ENCODE measurements around the gene TMEM130. TPM values are rescaled to one million over a fixed set of nuclear protein-coding genes. Genes with fewer than 3 reads are reported as not detected.

The TMEM130 gene
- total and polyA plus RNA-seq, 4 donors, result 0.34 to 1.5 (median 0.60) TPM

GRCh38 chr7:98841179-98841997 lies 28.4 kb downstream of the TMEM130 start:
- Histone ChIP-seq H3K27ac (ENCODE audit: low read depth in 1 of 2, low read length in 1 of 2) (no peak overlapping the region), H3K9me3 (ENCODE audit: control insufficient read depth in 4 of 4, insufficient read depth in 3 of 4, low read length in 3 of 4) (no peaks in the 10 kb centered on the region), H3K9ac (ENCODE audit: insufficient read depth in 1 of 2, low read length in 2 of 2) (no peak overlapping the region), H3K27me3 (ENCODE audit: control insufficient read depth in 3 of 3, insufficient read depth in 3 of 3, low read length in 2 of 3) (peaks cover 0 to 5% (median 0%) of the 10 kb centered on the region in 3 donors), H3K4me3 (no peak overlapping the region), H3K36me3 (ENCODE audit: control insufficient read depth in 4 of 4, insufficient read depth in 4 of 4, low read length in 4 of 4) (no peaks in the 10 kb centered on the region), H3K4me1 (ENCODE audit: control insufficient read depth in 5 of 5, insufficient read depth in 5 of 5, low read length in 5 of 5) (no peaks in the 10 kb centered on the region)
- peak; percentile 87 for TF ChIP-seq CTCF (IDR thresholded peaks at IDR 0.05; ENCODE audit: control extremely low read depth, extremely low read depth)
- WGBS, 2 donors, result 35 to 46% methylated on average over 11 of the region's 11 CpGs
- ATAC-seq (ENCODE audit: insufficient read depth, low FRiP score), result peak; percentile 77
- DNase-seq, result peak; percentile 39 to 44 (median 40)

GRCh38 chr7:98840722-98841121 lies 29.1 kb downstream of the TMEM130 start:
- Histone ChIP-seq H3K27me3 (ENCODE audit: control insufficient read depth in 3 of 3, insufficient read depth in 3 of 3, low read length in 2 of 3) (peaks cover 0 to 5% (median 0%) of the 10 kb centered on the region in 3 donors), H3K36me3 (ENCODE audit: control insufficient read depth in 4 of 4, insufficient read depth in 4 of 4, low read length in 4 of 4) (no peaks in the 10 kb centered on the region), H3K9ac (ENCODE audit: insufficient read depth in 1 of 2, low read length in 2 of 2) (no peak overlapping the region), H3K27ac (ENCODE audit: low read depth in 1 of 2, low read length in 1 of 2) (no peak overlapping the region), H3K4me1 (ENCODE audit: control insufficient read depth in 5 of 5, insufficient read depth in 5 of 5, low read length in 5 of 5) (no peaks in the 10 kb centered on the region), H3K4me3 (no peak overlapping the region), H3K9me3 (ENCODE audit: control insufficient read depth in 4 of 4, insufficient read depth in 3 of 4, low read length in 3 of 4) (no peaks in the 10 kb centered on the region)
- no peak for ATAC-seq (ENCODE audit: insufficient read depth, low FRiP score)
- WGBS, 2 donors, result 50 to 67% methylated on average over 4 of the region's 4 CpGs
- no peak for TF ChIP-seq CTCF (IDR thresholded peaks at IDR 0.05; ENCODE audit: control extremely low read depth, extremely low read depth)
- no peak for DNase-seq

GRCh38 chr7:98840096-98840495 lies 29.7 kb downstream of the TMEM130 start:
- no peaks in the 10 kb centered on the region for H3K4me1 ChIP-seq (ENCODE audit: control insufficient read depth in 5 of 5, insufficient read depth in 5 of 5, low read length in 5 of 5)
- no peak for DNase-seq
- H3K4me3 ChIP-seq, result no peak overlapping the region
- no peak overlapping the region for H3K27ac ChIP-seq (ENCODE audit: low read depth in 1 of 2, low read length in 1 of 2)
- H3K9ac ChIP-seq (ENCODE audit: insufficient read depth in 1 of 2, low read length in 2 of 2), result no peak overlapping the region
- H3K27me3 ChIP-seq (ENCODE audit: control insufficient read depth in 3 of 3, insufficient read depth in 3 of 3, low read length in 2 of 3), result peaks cover 0 to 5% (median 0%) of the 10 kb centered on the region in 3 donors
- H3K9me3 ChIP-seq (ENCODE audit: control insufficient read depth in 4 of 4, insufficient read depth in 3 of 4, low read length in 3 of 4), result no peaks in the 10 kb centered on the region
- TF ChIP-seq CTCF (IDR thresholded peaks at IDR 0.05; ENCODE audit: control extremely low read depth, extremely low read depth), result no peak
- no peaks in the 10 kb centered on the region for H3K36me3 ChIP-seq (ENCODE audit: control insufficient read depth in 4 of 4, insufficient read depth in 4 of 4, low read length in 4 of 4)
- WGBS, 2 donors, result 73 to 80% methylated on average over 11 of the region's 11 CpGs
- no peak for ATAC-seq (ENCODE audit: insufficient read depth, low FRiP score)
